ENCODE measurements around the gene TBC1D9B. TPM values are rescaled to one million over a fixed set of nuclear protein-coding genes. Genes with fewer than 3 reads are reported as not detected.
A peak's percentile ranks its signal among the peaks of the same experiment; 100 is the strongest.

Gene TBC1D9B
- total RNA-seq, 6 experiments from 2014 or later = 58.7 to 81.9 (median 69.5) TPM

- no peak for ATAC-seq
- Histone ChIP-seq H3K9me3 (no peaks in the 10 kb centered on the region), H3K27ac (no peak overlapping the region), H3K4me3 (no peak overlapping the region), H3K4me1 (peaks cover 0 to 4% (median 0%) of the 10 kb centered on the region in 4 donors), H3K36me3 (peaks cover 0 to 22% (median 7%) of the 10 kb centered on the region in 4 donors), H3K27me3 (no peaks in the 10 kb centered on the region)
- 96% methylated on average over 5 of the region's 9 CpGs for WGBS (ENCODE audit: insufficient coverage, low coverage, low lambda C conversion rate, missing lambda C conversion rate)
- intact Hi-C loops (cut with DNase I) = no loop called here
- no peak for TF ChIP-seq POLR2A (IDR thresholded peaks at IDR 0.05)
- TF ChIP-seq CTCF (IDR thresholded peaks at IDR 0.05) = no peak
- no peak for DNase-seq
Measured at GRCh38 chr5:179862891-179863290, 44.8 kb downstream of the TBC1D9B start.

GRCh38 chr5:179862296-179862695, 45.4 kb downstream of the TBC1D9B start:
- ATAC-seq (no peak), DNase-seq (no peak)
- intact Hi-C loops (cut with DNase I) = no loop called here
- H3K36me3 ChIP-seq = peaks cover 0 to 22% (median 7%) of the 10 kb centered on the region in 4 donors
- TF ChIP-seq POLR2A (IDR thresholded peaks at IDR 0.05) = no peak
- TF ChIP-seq CTCF (IDR thresholded peaks at IDR 0.05) = no peak
- no peaks in the 10 kb centered on the region for H3K9me3 ChIP-seq
- no peak overlapping the region for H3K4me3 ChIP-seq
- H3K27me3 ChIP-seq = no peaks in the 10 kb centered on the region
- no peak overlapping the region for H3K27ac ChIP-seq
- 89% methylated on average over 1 of the region's 2 CpGs for WGBS (ENCODE audit: insufficient coverage, low coverage, low lambda C conversion rate, missing lambda C conversion rate)
- peaks cover 0 to 4% (median 2%) of the 10 kb centered on the region in 4 donors for H3K4me1 ChIP-seq

GRCh38 chr5:179860301-179860700, 47.4 kb downstream of the TBC1D9B start:
- no peak for ATAC-seq
- peaks cover 0 to 16% (median 7%) of the 10 kb centered on the region in 4 donors for H3K36me3 ChIP-seq
- no peaks in the 10 kb centered on the region for H3K9me3 ChIP-seq
- 77% methylated on average over 9 of the region's 11 CpGs for WGBS (ENCODE audit: insufficient coverage, low coverage, low lambda C conversion rate, missing lambda C conversion rate)
- DNase-seq = no peak
- TF ChIP-seq CTCF (IDR thresholded peaks at IDR 0.05) (no peak), POLR2A (IDR thresholded peaks at IDR 0.05) (no peak)
- intact Hi-C loops (cut with DNase I) = no loop called here
- H3K27ac ChIP-seq = no peak overlapping the region
- H3K4me1 ChIP-seq = peaks cover 0 to 5% (median 2%) of the 10 kb centered on the region in 4 donors
- H3K27me3 ChIP-seq = no peaks in the 10 kb centered on the region
- H3K4me3 ChIP-seq = no peak overlapping the region

- no peaks in the 10 kb centered on the region for H3K9me3 ChIP-seq
- TF ChIP-seq POLR2A (IDR thresholded peaks at IDR 0.05) = peak; percentile 71
- peak in 3 of 4 donors; percentile 15 to 45 (median 33) for TF ChIP-seq CTCF (IDR thresholded peaks at IDR 0.05)
- H3K36me3 ChIP-seq = peaks cover 0 to 12% (median 3%) of the 10 kb centered on the region in 4 donors
- ATAC-seq = peak; percentile 97 to 99 (median 98)
- peak within 1 kb of the TSS; percentile 64 to 82 (median 75) for H3K27ac ChIP-seq
- DNase-seq = peak; percentile 98
- H3K4me1 ChIP-seq = peaks cover 0 to 5% (median 2%) of the 10 kb centered on the region in 4 donors
- intact Hi-C loops (cut with DNase I) = no loop called here
- 0% methylated on average over 3 of the region's 90 CpGs for WGBS (ENCODE audit: insufficient coverage, low coverage, low lambda C conversion rate, missing lambda C conversion rate)
- H3K27me3 ChIP-seq = no peaks in the 10 kb centered on the region
- peak within 1 kb of the TSS; percentile 79 to 98 (median 95) for H3K4me3 ChIP-seq
Measured at GRCh38 chr5:179858586-179859427, 48.9 kb downstream of the TBC1D9B start, which contains the start of gene MRNIP. TSS of gene MRNIP (minus strand) at chr5:179858817. CDS start at chr5:179858796, 21 bp downstream.
